ENCODE measurements around the gene S100A14.
"Not testable (repeated sequence)": the region's sequence is repeated elsewhere in the genome, so short reads cannot be mapped to it uniquely, and the experiment has no call there.

DNA sequence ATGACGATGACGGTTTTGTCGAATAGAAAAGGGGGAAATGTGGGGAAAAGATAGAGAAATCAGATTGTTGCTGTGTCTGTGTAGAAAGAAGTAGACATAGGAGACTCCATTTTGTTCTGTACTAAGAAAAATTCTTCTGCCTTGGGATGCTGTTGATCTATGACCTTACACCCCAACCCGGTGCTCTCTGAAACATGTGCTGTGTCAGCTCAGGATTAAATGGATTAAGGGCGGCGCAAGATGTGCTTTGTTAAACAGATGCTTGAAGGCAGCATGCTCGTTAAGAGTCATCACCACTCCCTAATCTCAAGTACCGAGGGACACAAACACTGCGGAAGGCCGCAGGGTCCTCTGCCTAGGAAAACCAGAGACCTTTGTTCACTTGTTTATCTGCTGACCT, 40.6 kb downstream of the S100A14 start:
- TF ChIP-seq, protein P1, sequence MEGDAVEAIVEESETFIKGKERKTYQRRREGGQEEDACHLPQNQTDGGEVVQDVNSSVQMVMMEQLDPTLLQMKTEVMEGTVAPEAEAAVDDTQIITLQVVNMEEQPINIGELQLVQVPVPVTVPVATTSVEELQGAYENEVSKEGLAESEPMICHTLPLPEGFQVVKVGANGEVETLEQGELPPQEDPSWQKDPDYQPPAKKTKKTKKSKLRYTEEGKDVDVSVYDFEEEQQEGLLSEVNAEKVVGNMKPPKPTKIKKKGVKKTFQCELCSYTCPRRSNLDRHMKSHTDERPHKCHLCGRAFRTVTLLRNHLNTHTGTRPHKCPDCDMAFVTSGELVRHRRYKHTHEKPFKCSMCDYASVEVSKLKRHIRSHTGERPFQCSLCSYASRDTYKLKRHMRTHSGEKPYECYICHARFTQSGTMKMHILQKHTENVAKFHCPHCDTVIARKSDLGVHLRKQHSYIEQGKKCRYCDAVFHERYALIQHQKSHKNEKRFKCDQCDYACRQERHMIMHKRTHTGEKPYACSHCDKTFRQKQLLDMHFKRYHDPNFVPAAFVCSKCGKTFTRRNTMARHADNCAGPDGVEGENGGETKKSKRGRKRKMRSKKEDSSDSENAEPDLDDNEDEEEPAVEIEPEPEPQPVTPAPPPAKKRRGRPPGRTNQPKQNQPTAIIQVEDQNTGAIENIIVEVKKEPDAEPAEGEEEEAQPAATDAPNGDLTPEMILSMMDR (IDR thresholded peaks at IDR 0.05) = not testable (repeated sequence)
- TF ChIP-seq, protein P2, sequence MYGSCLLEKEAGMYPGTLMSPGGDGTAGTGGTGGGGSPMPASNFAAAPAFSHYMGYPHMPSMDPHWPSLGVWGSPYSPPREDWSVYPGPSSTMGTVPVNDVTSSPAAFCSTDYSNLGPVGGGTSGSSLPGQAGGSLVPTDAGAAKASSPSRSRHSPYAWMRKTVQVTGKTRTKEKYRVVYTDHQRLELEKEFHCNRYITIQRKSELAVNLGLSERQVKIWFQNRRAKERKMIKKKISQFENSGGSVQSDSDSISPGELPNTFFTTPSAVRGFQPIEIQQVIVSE (CRISPR knock-in tag; IDR thresholded peaks at IDR 0.05; ENCODE audit: borderline replicate concordance) = not testable (repeated sequence)
- TF ChIP-seq CREB1 (CRISPR knock-in tag; IDR thresholded peaks at IDR 0.05); KAT7 (CRISPR knock-in tag; IDR thresholded peaks at IDR 0.05; ENCODE audit: borderline replicate concordance); ESRRA (CRISPR knock-in tag; IDR thresholded peaks at IDR 0.05; ENCODE audit: borderline replicate concordance); JUN (CRISPR knock-in tag; IDR thresholded peaks at IDR 0.05); ZNF671 (CRISPR knock-in tag; IDR thresholded peaks at IDR 0.05); ZBTB21 (CRISPR knock-in tag; IDR thresholded peaks at IDR 0.05; ENCODE audit: borderline replicate concordance); NFATC4 (CRISPR knock-in tag; IDR thresholded peaks at IDR 0.05): not testable (repeated sequence)
- TF ChIP-seq, protein P3, sequence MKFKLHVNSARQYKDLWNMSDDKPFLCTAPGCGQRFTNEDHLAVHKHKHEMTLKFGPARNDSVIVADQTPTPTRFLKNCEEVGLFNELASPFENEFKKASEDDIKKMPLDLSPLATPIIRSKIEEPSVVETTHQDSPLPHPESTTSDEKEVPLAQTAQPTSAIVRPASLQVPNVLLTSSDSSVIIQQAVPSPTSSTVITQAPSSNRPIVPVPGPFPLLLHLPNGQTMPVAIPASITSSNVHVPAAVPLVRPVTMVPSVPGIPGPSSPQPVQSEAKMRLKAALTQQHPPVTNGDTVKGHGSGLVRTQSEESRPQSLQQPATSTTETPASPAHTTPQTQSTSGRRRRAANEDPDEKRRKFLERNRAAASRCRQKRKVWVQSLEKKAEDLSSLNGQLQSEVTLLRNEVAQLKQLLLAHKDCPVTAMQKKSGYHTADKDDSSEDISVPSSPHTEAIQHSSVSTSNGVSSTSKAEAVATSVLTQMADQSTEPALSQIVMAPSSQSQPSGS (CRISPR knock-in tag; IDR thresholded peaks at IDR 0.05; ENCODE audit: borderline replicate concordance, low read depth) = not testable (repeated sequence)
- TF ChIP-seq, protein P4, sequence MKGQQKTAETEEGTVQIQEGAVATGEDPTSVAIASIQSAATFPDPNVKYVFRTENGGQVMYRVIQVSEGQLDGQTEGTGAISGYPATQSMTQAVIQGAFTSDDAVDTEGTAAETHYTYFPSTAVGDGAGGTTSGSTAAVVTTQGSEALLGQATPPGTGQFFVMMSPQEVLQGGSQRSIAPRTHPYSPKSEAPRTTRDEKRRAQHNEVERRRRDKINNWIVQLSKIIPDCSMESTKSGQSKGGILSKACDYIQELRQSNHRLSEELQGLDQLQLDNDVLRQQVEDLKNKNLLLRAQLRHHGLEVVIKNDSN (CRISPR knock-in tag; IDR thresholded peaks at IDR 0.05) = not testable (repeated sequence)
- TF ChIP-seq, protein P5, sequence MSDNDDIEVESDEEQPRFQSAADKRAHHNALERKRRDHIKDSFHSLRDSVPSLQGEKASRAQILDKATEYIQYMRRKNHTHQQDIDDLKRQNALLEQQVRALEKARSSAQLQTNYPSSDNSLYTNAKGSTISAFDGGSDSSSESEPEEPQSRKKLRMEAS (CRISPR knock-in tag; IDR thresholded peaks at IDR 0.05) = not testable (repeated sequence)

All from WTC11 (cell line).